ENCODE measurements around the gene NOL7. TPM values are rescaled to one million over a fixed set of nuclear protein-coding genes. Genes with fewer than 3 reads are reported as not detected.

NOL7 gene
- total and polyA plus RNA-seq, 2 of the 13 experiments (the other 11 are each of a cell fraction or from before 2014, with no cell fraction given) = 37.8 to 186 TPM

GRCh38 chr6:13604546-13605416, 10.4 kb upstream of the NOL7 start (continued):
- TF ChIP-seq HOXA9 (CRISPR knock-in tag; IDR thresholded peaks at IDR 0.05; ENCODE audit: borderline replicate concordance) (no peak), ZNF891 (CRISPR knock-in tag; IDR thresholded peaks at IDR 0.05) (no peak), ZNF33B (CRISPR knock-in tag; IDR thresholded peaks at IDR 0.05) (no peak), ZNF512 (CRISPR knock-in tag; IDR thresholded peaks at IDR 0.05) (no peak), ZNF724P (CRISPR knock-in tag; IDR thresholded peaks at IDR 0.05; ENCODE audit: borderline replicate concordance) (no peak), ZNF256 (CRISPR knock-in tag; conservative IDR thresholded peaks at IDR 0.05) (0 out of 2 replicates have a peak, but pooled peaks have one; percentile 75), PATZ1 (CRISPR knock-in tag; IDR thresholded peaks at IDR 0.05) (peak; percentile 89), KAT7 (CRISPR knock-in tag; IDR thresholded peaks at IDR 0.05; ENCODE audit: borderline replicate concordance) (no peak), BCLAF1 (IDR thresholded peaks at IDR 0.05) (no peak), ZSCAN20 (CRISPR knock-in tag; IDR thresholded peaks at IDR 0.05; ENCODE audit: borderline replicate concordance) (no peak; the same call in 1 of the 2 replicates), ZNF121 (CRISPR knock-in tag; IDR thresholded peaks at IDR 0.05) (no peak; the same call in 1 of the 2 replicates), JARID2 (CRISPR knock-in tag; IDR thresholded peaks at IDR 0.05; ENCODE audit: insufficient replicate concordance) (no peak), SMAD1 (CRISPR knock-in tag; IDR thresholded peaks at IDR 0.05; ENCODE audit: borderline replicate concordance, low read depth) (no peak), RNF219 (CRISPR knock-in tag; IDR thresholded peaks at IDR 0.05) (peak; percentile 88; the same call in 1 of the 2 replicates), YEATS2 (CRISPR knock-in tag; IDR thresholded peaks at IDR 0.05; ENCODE audit: borderline replicate concordance) (peak; percentile 47; the same call in 1 of the 2 replicates), TFDP2 (CRISPR knock-in tag; IDR thresholded peaks at IDR 0.05) (peak; percentile 29; the same call in 1 of the 2 replicates), ZNF205 (CRISPR knock-in tag; IDR thresholded peaks at IDR 0.05) (peak; percentile 82), ZNF670 (CRISPR knock-in tag; IDR thresholded peaks at IDR 0.05; ENCODE audit: borderline replicate concordance) (no peak)
